Measurements from ENCODE around the gene GLTPD2.

The GLTPD2 gene

DNA sequence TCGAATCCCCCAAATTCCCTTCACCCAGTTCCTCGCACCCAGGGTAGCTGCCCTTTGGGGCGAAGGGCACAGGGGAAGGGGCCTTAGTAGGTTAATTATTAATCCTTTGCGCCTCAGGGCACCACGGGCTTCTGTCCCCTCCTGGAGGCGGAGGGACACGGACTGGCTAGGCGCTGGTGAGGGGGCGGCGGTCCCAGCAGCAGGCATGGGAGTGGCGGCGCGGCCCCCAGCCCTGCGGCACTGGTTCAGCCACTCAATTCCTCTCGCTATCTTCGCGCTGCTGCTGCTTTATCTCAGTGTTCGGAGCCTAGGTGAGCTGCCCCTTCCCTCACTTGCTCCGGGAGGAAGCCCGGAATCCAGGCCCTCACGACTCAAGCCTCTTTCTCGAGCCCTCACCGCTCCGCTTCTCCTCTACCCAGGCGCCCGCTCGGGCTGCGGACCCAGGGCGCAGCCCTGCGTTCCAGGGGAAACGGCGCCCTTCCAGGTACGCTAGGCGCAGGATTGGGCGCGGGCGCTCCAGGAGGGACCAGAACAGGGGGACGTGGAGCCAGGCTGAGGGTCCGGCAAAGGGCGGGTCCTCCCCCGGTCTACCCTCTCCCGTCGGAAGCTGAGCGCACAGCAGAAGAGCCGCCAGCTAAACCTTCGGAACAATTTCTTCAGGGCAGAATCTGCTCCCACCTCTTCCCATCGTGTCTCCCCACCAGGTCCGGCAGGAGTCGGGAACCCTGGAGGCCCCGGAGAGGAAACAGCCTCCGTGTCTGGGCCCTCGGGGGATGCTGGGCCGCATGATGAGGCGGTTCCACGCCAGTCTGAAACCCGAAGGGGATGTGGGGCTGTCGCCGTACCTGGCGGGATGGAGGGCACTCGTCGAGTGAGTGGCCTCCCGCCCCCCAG, at the start of gene GLTPD2:
GLTPD2 (plus strand) TSS at position 158 of the 894 bp plus-strand sequence; CDS start at position 206, 48 bp downstream.
- Histone ChIP-seq H3K4me3 (peak within 1 kb of the TSS; percentile 46 to 79 (median 58)), H3K27ac (peak within 1 kb of the TSS; percentile 49 to 98 (median 95))

DNA sequence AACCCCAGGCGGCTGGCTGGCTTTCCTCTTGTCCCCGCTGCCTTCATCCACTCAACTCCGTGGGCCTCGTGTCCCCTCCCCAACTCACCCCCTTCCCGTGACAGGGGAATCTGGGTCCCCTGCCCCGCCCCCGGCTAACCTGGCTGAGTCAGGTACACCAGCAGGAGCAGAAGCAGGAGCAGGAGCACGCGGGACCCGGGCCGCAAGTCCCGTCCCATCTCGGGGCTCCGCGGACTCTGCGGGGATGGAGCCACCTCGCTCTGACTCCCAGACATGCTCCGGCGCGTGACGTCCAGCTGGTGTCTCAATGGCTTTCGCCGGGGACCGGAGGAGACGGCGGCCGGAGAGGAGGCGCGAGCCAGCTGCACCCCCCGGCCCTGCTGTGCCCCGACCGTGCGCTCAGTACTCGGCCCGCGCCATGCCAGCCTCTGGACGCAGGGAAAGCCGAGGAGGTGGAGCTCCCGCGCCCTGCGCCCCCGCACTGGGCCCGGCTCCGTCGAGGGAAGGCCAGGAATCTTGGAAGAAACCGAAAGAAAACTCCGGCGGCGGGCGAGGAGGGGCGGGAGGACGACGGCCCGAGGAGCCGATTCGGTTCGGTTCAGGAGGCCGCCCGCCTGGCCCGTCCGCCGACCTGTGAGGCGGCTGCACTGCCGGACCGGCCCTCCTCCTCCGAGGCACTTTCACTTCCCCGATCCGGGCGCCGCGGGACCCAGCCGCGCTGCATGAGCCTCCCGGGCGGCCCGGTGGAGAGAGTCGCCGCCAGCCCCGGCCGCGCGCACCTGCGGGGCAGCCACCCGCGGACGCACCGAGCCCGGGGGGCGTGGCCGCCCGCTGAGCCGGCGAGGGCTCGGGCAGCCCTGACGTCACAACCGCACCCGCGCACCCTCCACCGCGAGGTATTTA, 49.4 kb upstream of the GLTPD2 start, which contains the start of the genes CXCL16 and ZMYND15:
CXCL16 (minus strand) TSS at position 807 of the 903 bp plus-strand sequence; CDS start at position 218, 589 bp downstream.
ZMYND15 (plus strand) TSS at position 712 of the 903 bp plus-strand sequence. CDS start 716 bp downstream, outside the sequence.
- H3K27ac ChIP-seq, result peak within 1 kb of the TSS; percentile 20 to 89 (median 80)

DNA sequence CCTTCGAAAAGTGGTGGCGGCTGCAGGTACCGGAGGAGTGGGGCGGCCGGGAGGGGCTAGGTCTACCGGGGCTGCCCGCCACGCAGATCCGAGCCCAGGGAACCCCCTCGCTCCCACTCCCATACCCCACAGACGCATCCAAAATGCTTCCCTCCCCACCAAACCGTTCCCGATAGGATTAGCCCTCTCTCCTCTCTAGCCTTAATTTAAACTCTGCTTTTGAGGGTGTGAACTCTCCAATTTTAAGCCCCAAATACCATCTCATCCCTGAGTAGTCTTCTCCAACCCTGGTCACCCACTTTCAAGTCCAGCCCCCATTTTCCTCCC, 48.8 kb upstream of the GLTPD2 start:
- peak overlapping the region; percentile 51 to 93 (median 73) for H3K4me3 ChIP-seq
- H3K27ac ChIP-seq, result peak overlapping the region in 16 of 21 experiments; percentile 39 to 89 (median 80)

More for the DNA sequence above, 49.4 kb upstream of the GLTPD2 start, which contains the start of the genes CXCL16 and ZMYND15:
- H3K4me3 ChIP-seq, result peak within 1 kb of the TSS; percentile 51 to 93 (median 73)

DNA sequence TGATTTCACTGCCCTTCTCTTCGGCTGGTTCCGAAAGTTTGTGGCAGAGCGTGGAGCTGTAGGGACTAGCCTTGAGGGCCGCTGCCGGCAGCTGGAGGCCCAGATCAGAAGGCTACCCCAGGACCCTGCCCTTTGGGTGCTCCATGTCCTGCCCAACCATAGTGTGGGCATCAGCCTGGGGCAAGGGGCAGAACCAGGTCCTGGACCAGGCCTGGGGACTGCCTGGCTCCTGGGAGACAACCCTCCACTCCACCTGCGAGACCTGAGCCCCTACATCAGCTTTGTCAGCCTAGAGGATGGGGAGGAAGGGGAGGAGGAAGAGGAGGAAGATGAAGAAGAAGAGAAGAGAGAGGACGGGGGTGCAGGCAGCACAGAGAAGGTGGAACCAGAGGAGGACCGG, 48.2 kb upstream of the GLTPD2 start:
- Histone ChIP-seq H3K27ac (no peak overlapping the region), H3K4me3 (no peak overlapping the region)

DNA sequence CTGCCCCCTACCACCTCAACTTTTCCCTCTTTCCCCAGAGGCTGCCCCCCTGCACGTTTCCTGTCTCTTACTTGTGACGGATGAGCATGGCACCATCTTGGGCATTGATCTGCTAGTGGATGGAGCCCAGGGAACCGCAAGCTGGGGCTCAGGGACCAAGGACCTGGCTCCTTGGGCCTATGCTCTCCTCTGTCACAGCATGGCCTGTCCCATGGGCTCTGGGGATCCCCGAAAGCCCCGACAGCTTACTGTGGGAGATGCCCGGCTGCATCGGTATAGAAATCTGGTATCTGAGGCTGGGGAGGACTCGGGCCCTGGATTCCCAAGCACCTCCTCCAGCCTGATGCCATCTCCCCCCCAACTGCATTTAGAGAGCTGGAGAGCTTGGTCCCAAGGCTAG, 47.2 kb upstream of the GLTPD2 start:
- no peak overlapping the region for H3K27ac ChIP-seq
- no peak overlapping the region for H3K4me3 ChIP-seq

DNA sequence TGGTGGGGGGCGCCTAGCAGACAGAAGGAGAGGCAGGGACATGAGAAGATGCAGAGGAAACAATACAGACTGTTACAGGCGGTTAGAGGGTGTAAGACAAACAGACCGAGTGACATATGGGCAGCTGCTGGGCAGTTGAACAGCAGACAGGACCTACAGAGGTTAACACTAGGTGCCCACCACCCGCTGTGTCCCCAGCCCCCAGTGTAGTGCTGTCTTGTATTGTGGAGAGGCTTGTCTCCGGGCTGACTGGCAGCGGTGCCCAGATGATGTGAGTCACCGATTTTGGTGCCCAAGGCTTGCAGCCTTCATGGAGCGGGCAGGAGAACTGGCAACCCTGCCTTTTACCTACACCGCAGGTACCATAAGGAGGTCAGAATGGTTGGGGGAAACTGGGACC, 46.6 kb upstream of the GLTPD2 start:
- H3K27ac ChIP-seq, result no peak overlapping the region
- H3K4me3 ChIP-seq, result no peak overlapping the region

DNA sequence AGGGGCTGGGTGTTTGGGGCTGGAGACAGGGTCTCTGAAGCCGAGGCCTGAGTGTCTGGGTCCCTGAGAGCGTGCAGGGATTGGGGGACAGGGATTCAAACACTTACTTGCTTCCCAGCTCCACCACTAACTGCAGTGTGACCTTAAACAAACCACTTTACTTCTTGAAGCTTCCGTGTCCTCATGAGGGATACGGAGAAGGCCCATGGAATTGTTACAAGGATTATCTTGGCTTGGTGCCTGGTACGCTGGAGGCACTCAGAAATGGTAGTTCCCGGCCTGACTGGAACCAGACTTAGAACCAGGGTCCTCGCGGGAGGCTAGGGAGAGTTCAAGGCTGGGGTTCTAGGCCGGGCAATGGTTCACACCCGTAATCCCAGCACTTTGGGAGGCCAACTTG, 46.1 kb upstream of the GLTPD2 start:
- H3K4me3 ChIP-seq, result no peak overlapping the region
- no peak overlapping the region for H3K27ac ChIP-seq

DNA sequence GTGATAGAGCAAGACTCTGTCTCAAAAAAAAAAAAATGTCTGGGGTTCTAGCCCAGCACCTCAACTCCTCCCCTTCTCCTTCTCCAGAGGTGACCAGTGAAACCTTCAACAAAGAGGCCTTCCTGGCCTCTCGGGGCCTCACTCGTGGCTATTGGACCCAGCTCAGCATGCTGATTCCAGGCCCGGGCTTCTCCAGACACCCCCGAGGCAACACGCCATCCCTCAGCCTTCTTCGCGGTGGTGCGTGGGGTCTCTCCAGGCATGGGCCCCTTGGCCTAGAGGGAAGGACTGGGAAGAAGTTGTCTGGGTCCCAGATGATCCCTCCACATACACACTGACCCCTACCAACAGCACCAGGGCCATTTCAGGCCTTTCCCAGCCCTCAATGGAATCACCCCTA, 45.5 kb upstream of the GLTPD2 start:
- H3K4me3 ChIP-seq, result no peak overlapping the region
- no peak overlapping the region for H3K27ac ChIP-seq

DNA sequence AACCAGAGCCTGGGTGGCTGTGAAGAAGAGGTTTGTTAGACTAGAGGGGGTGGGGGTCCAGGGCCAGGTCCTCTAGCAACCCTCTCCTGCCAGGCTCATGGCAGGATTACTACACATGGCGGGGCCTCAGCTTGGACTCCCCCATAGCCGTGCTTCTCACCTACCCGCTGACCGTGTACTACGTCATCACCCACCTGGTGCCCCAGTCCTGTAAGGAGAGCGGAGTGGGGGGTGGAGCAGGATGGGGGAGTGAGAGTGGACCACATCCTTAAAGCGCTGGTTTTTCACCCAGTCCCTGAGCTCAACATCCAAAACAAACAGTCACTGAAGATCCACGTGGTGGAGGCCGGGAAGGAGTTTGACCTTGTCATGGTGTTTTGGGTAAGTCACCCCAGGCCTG, 44.9 kb upstream of the GLTPD2 start:
- H3K4me3 ChIP-seq, result no peak overlapping the region
- H3K27ac ChIP-seq, result no peak overlapping the region

DNA sequence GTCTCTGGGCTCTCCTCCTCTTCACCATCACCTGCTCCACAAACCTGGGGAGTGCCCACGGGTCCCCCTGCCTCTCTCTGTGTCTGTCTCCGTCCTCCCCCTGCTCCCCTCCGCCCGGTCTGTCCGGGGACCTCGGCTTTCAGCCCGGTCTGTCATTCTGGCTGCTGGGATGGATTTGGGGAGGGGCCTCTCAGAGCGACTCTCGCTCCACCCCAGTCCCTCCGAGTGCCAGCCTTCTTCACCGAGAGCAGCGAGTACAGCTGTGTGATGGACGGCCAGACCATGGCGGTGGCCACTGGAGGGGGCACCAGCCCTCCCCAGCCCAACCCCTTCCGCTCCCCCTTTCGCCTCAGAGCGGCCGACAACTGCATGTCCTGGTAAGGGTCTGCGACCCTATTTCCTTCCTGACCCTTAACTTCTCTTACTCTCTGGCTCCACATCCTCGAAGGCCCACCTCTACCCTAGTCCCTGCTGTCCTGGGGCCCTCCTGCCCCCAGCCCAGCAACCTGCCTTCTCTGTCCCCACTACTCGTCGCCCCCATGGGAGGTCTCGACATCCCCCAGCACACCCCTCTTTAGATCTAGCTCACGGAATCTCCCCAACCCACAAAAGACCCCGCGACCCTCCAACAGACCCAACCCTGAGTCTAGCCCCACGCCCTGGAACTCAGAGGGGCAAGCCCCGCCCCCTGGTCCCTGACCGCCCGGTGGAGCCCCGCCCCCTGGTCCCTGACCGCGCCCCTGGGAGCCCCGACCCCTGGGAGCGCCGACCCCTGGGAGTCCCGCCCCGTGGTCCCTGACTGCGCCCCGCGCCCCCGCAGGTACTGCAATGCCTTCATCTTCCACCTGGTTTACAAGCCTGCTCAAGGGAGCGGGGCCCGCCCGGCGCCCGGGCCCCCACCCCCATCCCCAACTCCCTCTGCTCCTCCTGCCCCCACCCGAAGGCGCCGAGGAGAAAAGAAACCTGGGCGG, 43.5 kb upstream of the GLTPD2 start:
- no peak overlapping the region for H3K27ac ChIP-seq
- H3K4me3 ChIP-seq, result no peak overlapping the region

DNA sequence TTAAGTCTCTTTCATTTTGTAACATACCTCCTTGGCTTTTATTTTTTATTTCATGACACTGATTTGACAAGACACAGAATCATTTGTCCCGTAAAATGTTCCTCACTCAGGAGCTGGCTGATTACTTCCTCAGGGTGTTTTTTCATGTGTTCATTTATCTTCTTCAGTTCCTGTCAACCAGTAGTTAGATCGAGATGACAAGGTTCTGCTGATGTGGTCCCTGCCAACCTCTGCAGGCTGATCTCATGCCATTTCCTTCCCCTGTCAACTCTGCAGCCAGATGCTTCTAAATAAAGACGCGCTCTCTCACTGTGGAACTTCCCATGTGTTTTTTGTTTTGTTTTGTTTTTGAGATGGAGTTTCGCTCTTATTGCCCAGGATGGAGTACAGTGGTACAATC, 40.9 kb upstream of the GLTPD2 start:
- no peak overlapping the region for H3K4me3 ChIP-seq

DNA sequence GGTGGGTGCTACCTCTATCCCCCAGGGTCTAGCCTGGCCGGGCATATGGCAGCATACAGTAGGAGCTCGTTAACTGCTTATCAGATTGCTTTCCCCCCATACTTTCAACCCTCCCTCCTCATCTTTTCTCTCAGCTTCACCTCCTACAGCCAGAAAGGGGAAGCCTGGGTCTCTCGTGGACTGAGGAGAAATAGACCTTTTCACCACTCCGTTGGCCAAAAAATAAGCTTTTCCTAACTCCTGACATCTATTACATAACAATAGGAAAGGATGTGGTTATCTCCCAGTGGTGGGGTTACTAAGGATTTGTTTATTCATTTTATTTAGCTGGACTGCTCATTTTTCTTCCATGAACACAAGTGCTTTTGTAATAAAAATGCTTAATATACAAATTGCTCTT, 40.1 kb upstream of the GLTPD2 start:
- H3K4me3 ChIP-seq, result no peak overlapping the region
- H3K27ac ChIP-seq, result peak overlapping the region in 3 of 21 experiments; percentile 5 to 44 (median 44)

More for the DNA sequence above, 40.9 kb upstream of the GLTPD2 start:
- H3K27ac ChIP-seq, result peak overlapping the region in 5 of 21 experiments; percentile 5 to 46 (median 40)

DNA sequence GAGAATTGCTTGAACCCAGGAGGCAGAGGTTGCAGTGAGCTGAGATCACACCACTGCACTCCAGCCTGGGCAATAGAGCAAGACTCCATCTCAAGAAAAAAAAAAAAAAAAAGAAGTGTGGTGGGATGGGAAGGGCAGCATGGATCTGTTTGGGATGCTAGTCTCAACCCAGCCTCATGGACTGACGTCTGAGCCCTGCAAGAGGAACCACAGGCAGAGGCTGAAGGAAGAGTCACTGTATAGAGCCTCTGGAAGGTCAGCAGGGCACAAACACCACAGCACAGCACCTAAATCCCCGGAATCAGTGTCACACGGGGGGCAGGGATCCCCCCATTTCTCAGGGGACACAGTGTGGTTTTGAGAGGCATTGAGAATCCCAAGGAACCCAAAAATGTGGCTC, 38.2 kb upstream of the GLTPD2 start:
- no peak overlapping the region for H3K27ac ChIP-seq
- no peak overlapping the region for H3K4me3 ChIP-seq

DNA sequence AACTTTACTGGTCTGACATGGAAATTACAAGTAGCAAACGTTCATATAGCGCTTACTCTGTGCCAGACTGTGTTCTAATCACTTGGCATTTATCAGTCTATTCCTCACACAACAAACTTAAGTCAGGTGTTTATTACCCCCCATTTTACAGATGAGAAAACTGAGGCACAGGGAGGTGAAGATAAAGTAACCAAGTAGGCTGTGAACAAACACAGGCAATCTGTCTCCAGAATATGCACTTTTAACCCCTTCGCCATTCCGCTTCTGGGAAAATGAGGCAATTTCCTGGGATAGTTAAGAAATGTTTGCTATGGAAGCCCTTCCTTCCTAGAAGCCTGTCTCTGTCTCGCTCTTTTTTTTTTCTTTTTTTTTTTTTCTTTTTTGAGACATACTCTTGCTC, 36.8 kb upstream of the GLTPD2 start:
- Histone ChIP-seq H3K4me3 (no peak overlapping the region), H3K27ac (no peak overlapping the region)

DNA sequence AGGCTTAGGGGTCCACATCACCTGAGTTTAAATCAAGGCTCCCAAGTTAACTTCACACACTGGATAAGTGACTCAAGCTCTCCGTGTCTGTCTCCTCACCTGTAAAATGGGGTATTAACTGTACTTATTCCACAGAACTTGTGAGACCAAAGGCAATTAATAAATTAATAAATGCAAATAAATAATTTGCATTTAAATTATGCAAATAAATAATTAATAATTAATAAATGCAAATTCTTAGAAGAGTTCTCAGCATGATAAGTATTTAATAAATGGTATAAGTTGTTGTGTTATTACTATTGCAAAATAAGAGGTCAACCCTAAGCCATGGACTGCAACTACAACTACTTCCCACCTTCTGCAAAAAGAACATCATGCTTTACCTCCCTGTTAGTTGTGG, 35.4 kb upstream of the GLTPD2 start:
- H3K27ac ChIP-seq, result no peak overlapping the region
- H3K4me3 ChIP-seq, result no peak overlapping the region

DNA sequence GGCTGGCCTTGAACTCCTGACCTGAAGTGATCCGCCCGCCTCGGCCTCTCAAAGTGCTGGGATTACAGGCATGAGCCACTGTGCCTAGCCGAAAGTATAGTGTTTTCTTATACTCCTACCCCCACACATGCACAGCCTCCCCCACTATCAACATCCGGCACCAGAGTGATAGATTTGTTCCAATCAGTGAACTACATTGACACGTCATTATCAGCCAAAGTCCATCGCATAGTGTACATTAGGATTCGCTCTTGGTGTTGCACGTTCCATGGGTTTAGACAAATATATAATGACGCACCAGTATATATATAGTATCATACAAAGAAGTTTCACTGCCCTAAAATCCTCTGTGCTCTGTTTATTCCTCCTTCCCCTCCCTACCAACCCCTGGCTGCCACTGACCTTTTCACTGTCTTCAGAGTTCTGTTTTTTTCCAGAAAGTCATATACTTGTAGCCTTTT, 29.0 kb upstream of the GLTPD2 start:
- Histone ChIP-seq H3K27ac (peak overlapping the region in 1 of 21 experiments; percentile 6), H3K4me3 (no peak overlapping the region)

DNA sequence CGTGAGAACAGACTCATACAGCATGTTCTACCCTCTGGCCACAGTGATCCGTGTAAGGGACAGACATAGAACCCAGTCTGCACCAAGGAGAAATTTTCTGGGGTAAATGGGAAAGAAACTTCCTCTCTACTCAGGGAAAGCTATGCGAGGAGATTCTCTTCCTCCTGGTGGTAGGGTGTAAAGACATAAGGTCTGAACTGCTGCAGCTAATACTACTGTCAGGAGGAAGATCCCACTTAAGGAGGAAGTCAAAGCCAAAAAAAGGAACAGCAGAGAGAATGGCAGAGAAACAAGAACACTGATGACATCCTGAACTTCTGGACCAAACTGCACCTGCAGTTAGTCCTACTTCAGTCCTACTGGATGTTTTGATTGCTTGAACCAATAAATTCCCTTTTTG, 24.2 kb upstream of the GLTPD2 start:
- Histone ChIP-seq H3K4me3 (no peak overlapping the region), H3K27ac (peak overlapping the region in 4 of 21 experiments; percentile 14 to 58 (median 49))

DNA sequence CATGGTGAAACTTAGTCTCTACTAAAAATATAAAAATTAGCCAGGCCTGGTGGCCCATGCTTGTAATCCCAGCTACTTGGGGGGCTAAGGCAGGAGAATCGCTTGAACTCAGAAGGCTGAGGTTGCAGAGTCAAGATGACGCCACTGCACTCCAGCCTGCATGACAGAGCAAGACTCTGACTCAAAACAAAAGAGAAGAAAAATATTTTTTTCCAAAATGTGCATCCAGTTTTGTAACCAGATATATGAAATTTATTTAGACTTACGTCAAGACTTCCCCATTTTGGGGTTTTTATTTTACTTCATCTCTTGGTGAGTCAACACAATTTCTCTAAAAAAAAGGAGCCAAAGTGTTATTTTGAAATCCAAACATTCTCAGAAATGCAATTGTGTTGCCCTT, 22.6 kb upstream of the GLTPD2 start:
- Histone ChIP-seq H3K4me3 (no peak overlapping the region), H3K27ac (peak overlapping the region in 10 of 21 experiments; percentile 8 to 72 (median 50))

DNA sequence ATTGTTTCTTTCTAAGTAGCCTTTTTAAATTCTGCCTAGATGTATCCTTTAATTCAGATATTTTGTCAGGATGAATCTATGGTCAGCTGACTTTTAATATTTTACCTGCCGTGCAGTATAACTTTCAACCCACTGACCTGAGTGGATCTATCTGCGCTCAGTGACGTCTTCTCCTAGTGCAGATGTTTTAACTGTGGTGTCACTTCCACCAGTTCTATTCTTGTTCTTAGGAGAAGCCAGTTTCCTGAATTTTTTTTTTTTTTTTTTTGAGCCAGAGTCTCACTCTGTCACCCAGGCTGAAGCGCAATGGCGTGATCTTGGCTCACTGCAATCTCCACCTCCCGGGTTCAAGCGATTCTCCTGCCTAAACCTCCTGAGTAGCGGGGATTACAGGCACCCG, 22.0 kb upstream of the GLTPD2 start:
- Histone ChIP-seq H3K4me3 (no peak overlapping the region), H3K27ac (peak overlapping the region in 5 of 21 experiments; percentile 10 to 72 (median 26))
